GM19455 (cell line): ENCODE results near the gene NECAB2.

ENCODE experiments used
- ATAC-seq: cut with Tn5 transposase; IDR thresholded peaks from one replicate; pipeline ENCODE4 v1.9.1; 2021; ENCODE audit not compliant: unreplicated experiment

NECAB2 gene

GRCh38 chr16:84018710-84019109 lies 50.7 kb downstream of the NECAB2 start:
- no peak for ATAC-seq

- ATAC-seq: no peak
Observed at GRCh38 chr16:84020353-84020752, 52.3 kb downstream of the NECAB2 start.

- no peak for ATAC-seq
Observed at GRCh38 chr16:84021488-84021887, 53.4 kb downstream of the NECAB2 start.

GRCh38 chr16:84022644-84023043 lies 54.6 kb downstream of the NECAB2 start:
- no peak for ATAC-seq

- no peak for ATAC-seq
Observed at GRCh38 chr16:84024854-84025253, 56.8 kb downstream of the NECAB2 start.

- no peak for ATAC-seq
Observed at GRCh38 chr16:84026606-84027005, 58.6 kb downstream of the NECAB2 start.

GRCh38 chr16:84027625-84028024 lies 59.6 kb downstream of the NECAB2 start:
- no peak for ATAC-seq

GRCh38 chr16:84029297-84030047 lies 61.4 kb downstream of the NECAB2 start:
- no peak for ATAC-seq

- ATAC-seq: no peak
Observed at GRCh38 chr16:84031556-84031955, 63.5 kb downstream of the NECAB2 start.

- ATAC-seq: no peak
Observed at GRCh38 chr16:84032458-84033178, 64.6 kb downstream of the NECAB2 start.

GRCh38 chr16:84033251-84034195 lies 65.5 kb downstream of the NECAB2 start:
- no peak for ATAC-seq

- no peak for ATAC-seq
Observed at GRCh38 chr16:84034516-84034915, 66.5 kb downstream of the NECAB2 start.

GRCh38 chr16:84036131-84036530 lies 68.1 kb downstream of the NECAB2 start:
- ATAC-seq: no peak

GRCh38 chr16:84036982-84037425 lies 69.0 kb downstream of the NECAB2 start:
- no peak for ATAC-seq

GRCh38 chr16:84038469-84038868 lies 70.4 kb downstream of the NECAB2 start:
- no peak for ATAC-seq

- no peak for ATAC-seq
Observed at GRCh38 chr16:84039696-84040095, 71.7 kb downstream of the NECAB2 start.

GRCh38 chr16:84040226-84040822 lies 72.3 kb downstream of the NECAB2 start:
- ATAC-seq: no peak

- no peak for ATAC-seq
Observed at GRCh38 chr16:84040823-84041820, 73.1 kb downstream of the NECAB2 start.

GRCh38 chr16:84041881-84042280 lies 73.8 kb downstream of the NECAB2 start:
- no peak for ATAC-seq
